Activated CD4-positive, alpha-beta memory T cell treated with anti-CD3 and anti-CD28 coated beads, Interleukin-2, amount 10 ng/mL, durations not matched to agents 7 days and 5 days (primary cell): ENCODE results near the gene APP. TPM values are rescaled to one million over a fixed set of nuclear protein-coding genes. Genes with fewer than 3 reads are reported as not detected.

Experiments
- CTCF ChIA-PET: fragments of 350-600 bp; sonication (Branson Sonifier 250); formaldehyde crosslinking; loops from one replicate; lab custom pipeline; 2021; ENCODE audit warnings: antibody characterized with exemption, inconsistent platforms; lab: Charles Lee
- POLR2A ChIA-PET: fragments of 350-600 bp; sonication (Branson Sonifier 250); formaldehyde crosslinking; loops from one replicate; lab custom pipeline; 2021; ENCODE audit warnings: antibody characterized with exemption; lab: Charles Lee
- DNase-seq: peaks from one replicate; pipeline ENCODE4 v3.0.0-alpha.2; 2020
- H3K27ac Mint-ChIP-seq: one replicate; pipeline ENCODE4 v1.8.0; 2021; ENCODE audit warnings: mild to moderate bottlenecking, mixed read lengths
- H3K27me3 Mint-ChIP-seq: one replicate; pipeline ENCODE4 v1.8.0; 2021; ENCODE audit warnings: mixed read lengths
- H3K36me3 Mint-ChIP-seq: one replicate; pipeline ENCODE4 v1.8.0; 2021; ENCODE audit warnings: low read depth, mixed read lengths
- H3K4me1 Mint-ChIP-seq: one replicate; pipeline ENCODE4 v1.8.0; 2021; ENCODE audit warnings: mixed read lengths
- H3K4me3 Mint-ChIP-seq: one replicate; pipeline ENCODE4 v1.8.0; 2021; ENCODE audit warnings: mild to moderate bottlenecking, mixed read lengths
- H3K9me3 Mint-ChIP-seq: one replicate; pipeline ENCODE4 v1.8.0; 2021; ENCODE audit warnings: mixed read lengths
- total RNA-seq, 2 experiments: library from RNA; stranded (reverse); gene quantifications; one replicate each; pipeline ENCODE4 v1.2.3, GENCODE V29; 2021

APP gene
- total RNA-seq, 2 experiments from 2014 or later, result 25.5 to 29.9 TPM

DNA sequence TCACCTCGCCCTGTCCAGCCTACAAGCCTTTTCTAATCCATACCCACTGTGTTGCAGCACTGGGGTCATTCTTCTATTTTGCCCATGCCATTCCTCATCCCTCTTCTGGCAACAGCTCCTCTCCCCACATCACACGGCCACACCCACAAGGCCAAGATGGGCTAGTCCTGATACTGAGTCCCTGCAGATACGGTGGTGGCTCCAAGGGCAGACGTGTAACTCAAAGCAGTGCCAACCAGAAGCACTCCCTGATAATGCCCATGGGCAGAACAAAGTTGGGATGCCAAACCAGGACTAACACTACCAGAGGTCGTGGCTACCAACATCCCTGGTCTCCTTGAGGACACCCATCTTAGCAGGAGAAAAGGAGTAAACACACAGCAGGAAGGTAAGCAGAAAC lies 64.8 kb downstream of the APP start:
- H3K27me3 Mint-ChIP-seq, result no peaks in the 10 kb centered on the region
- H3K9me3 Mint-ChIP-seq, result peaks cover 1% of the 10 kb centered on the region
- no peaks in the 10 kb centered on the region for H3K4me1 Mint-ChIP-seq
- H3K36me3 Mint-ChIP-seq, result no peaks in the 10 kb centered on the region
- H3K27ac Mint-ChIP-seq, result no peak overlapping the region
- ChIA-PET CTCF (no interaction called here), POLR2A (no interaction called here)
- H3K4me3 Mint-ChIP-seq, result no peak overlapping the region
- DNase-seq, result no peak

- Mint-ChIP-seq H3K27me3 (no peaks in the 10 kb centered on the region), H3K4me1 (no peaks in the 10 kb centered on the region), H3K27ac (no peak overlapping the region), H3K36me3 (no peaks in the 10 kb centered on the region), H3K9me3 (peaks cover 1% of the 10 kb centered on the region), H3K4me3 (no peak overlapping the region)
- no peak for DNase-seq
- POLR2A ChIA-PET, result no interaction called here
- CTCF ChIA-PET, result interaction anchor here (0.7 kb wide), 1 partner anchor 125 kb away, joined by 3 read pairs; no protein-coding TSS in a partner anchor
These were observed 70.0 kb downstream of the APP start for GRCh38 chr21:26100573-26100972.

GRCh38 chr21:26099610-26100219 lies 70.9 kb downstream of the APP start:
- ChIA-PET POLR2A (no interaction called here), CTCF (no interaction called here)
- DNase-seq, result no peak
- Mint-ChIP-seq H3K9me3 (peaks cover 1% of the 10 kb centered on the region), H3K27me3 (no peaks in the 10 kb centered on the region), H3K36me3 (no peaks in the 10 kb centered on the region), H3K27ac (no peak overlapping the region), H3K4me3 (no peak overlapping the region), H3K4me1 (no peaks in the 10 kb centered on the region)

DNA sequence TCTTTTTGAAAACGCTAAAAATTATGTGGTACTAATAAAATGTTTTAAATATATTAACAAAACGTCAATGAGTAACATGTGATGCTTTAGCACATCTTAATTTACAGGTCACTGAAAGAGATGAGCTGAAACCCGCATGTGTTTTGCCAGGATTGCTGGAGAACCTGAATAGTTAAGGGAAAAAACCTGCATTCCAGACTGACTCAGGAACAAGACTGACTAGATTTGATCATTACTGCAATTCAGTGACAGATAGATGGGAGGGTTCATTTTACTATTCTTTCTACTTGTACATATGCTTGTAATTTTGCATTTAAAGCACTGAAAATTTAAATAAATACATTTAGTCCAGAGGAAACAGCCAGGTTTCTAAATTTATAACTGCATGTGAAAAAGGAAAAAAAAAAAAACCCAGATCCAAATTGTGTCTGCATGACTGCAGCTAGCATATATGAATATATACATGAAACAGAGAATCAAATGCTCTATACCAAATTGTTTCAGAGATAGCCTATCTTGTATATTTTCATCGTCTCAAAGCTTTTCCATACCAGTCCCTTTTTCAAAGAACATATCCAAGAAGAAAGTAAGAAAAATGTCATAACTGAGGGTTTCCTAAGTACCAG lies 71.7 kb downstream of the APP start:
- ChIA-PET CTCF (no interaction called here), POLR2A (no interaction called here)
- no peak for DNase-seq
- Mint-ChIP-seq H3K9me3 (peaks cover 1% of the 10 kb centered on the region), H3K4me3 (no peak overlapping the region), H3K27ac (no peak overlapping the region), H3K36me3 (no peaks in the 10 kb centered on the region), H3K27me3 (no peaks in the 10 kb centered on the region), H3K4me1 (no peaks in the 10 kb centered on the region)

DNA sequence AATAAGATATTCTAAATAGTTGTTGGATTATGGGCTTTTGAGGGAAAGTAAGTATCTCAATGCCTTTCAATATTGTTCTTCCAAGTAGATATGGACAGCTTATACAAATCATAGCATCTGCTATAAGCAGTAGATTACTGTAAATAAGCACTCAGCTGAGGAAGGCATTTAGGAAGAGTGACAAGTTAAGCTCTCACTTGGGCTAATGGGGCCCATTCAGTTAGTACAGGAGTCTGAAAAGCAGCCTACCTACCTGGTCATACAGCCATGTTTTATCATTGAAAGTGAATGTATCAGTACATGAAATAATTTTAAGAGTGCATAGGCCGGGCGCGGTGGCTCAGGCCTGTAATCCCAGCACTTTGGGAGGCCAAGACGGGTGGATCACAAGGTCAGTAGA lies 73.1 kb downstream of the APP start:
- H3K27me3 Mint-ChIP-seq, result no peaks in the 10 kb centered on the region
- no peaks in the 10 kb centered on the region for H3K4me1 Mint-ChIP-seq
- no peak overlapping the region for H3K27ac Mint-ChIP-seq
- ChIA-PET CTCF (no interaction called here), POLR2A (no interaction called here)
- DNase-seq, result no peak
- no peaks in the 10 kb centered on the region for H3K36me3 Mint-ChIP-seq
- no peaks in the 10 kb centered on the region for H3K9me3 Mint-ChIP-seq
- no peak overlapping the region for H3K4me3 Mint-ChIP-seq

- ChIA-PET CTCF (no interaction called here), POLR2A (no interaction called here)
- Mint-ChIP-seq H3K27ac (no peak overlapping the region), H3K27me3 (no peaks in the 10 kb centered on the region), H3K36me3 (no peaks in the 10 kb centered on the region), H3K4me3 (no peak overlapping the region), H3K4me1 (no peaks in the 10 kb centered on the region), H3K9me3 (no peaks in the 10 kb centered on the region)
- no peak for DNase-seq
These were observed 73.8 kb downstream of the APP start for GRCh38 chr21:26096494-26097371.

- Mint-ChIP-seq H3K4me3 (no peak overlapping the region), H3K36me3 (no peaks in the 10 kb centered on the region), H3K27ac (no peak overlapping the region), H3K27me3 (no peaks in the 10 kb centered on the region), H3K9me3 (no peaks in the 10 kb centered on the region), H3K4me1 (no peaks in the 10 kb centered on the region)
- CTCF ChIA-PET, result no interaction called here
- no peak for DNase-seq
- POLR2A ChIA-PET, result no interaction called here
These were observed 75.4 kb downstream of the APP start for GRCh38 chr21:26095131-26095530.

DNA sequence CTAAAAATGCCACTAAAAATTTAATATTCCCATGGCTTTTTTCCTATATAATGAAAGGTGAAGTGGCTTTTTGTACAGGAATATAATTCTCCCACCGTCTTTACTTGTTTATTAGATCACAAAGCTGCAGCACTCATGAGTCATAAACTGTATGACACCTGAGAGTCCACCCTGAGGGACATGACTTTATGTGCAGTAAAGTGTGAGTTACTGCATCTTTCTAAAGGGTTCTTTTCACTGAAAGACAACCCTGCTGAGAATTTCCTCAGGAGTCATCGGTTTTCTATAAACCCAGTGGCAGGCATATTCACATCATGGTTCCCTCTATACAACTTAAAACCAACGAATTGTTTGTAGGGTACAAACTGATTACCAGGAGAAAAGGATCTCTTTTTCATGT lies 77.4 kb downstream of the APP start:
- Mint-ChIP-seq H3K9me3 (no peaks in the 10 kb centered on the region), H3K27me3 (no peaks in the 10 kb centered on the region), H3K4me1 (no peaks in the 10 kb centered on the region), H3K4me3 (no peak overlapping the region), H3K36me3 (no peaks in the 10 kb centered on the region), H3K27ac (no peak overlapping the region)
- CTCF ChIA-PET, result no interaction called here
- POLR2A ChIA-PET, result no interaction called here
- no peak for DNase-seq

GRCh38 chr21:26091480-26092018 lies 79.0 kb downstream of the APP start:
- Mint-ChIP-seq H3K27ac (no peak overlapping the region), H3K4me1 (no peaks in the 10 kb centered on the region), H3K27me3 (no peaks in the 10 kb centered on the region), H3K9me3 (no peaks in the 10 kb centered on the region), H3K4me3 (no peak overlapping the region), H3K36me3 (no peaks in the 10 kb centered on the region)
- CTCF ChIA-PET, result no interaction called here
- POLR2A ChIA-PET, result no interaction called here
- no peak for DNase-seq

DNA sequence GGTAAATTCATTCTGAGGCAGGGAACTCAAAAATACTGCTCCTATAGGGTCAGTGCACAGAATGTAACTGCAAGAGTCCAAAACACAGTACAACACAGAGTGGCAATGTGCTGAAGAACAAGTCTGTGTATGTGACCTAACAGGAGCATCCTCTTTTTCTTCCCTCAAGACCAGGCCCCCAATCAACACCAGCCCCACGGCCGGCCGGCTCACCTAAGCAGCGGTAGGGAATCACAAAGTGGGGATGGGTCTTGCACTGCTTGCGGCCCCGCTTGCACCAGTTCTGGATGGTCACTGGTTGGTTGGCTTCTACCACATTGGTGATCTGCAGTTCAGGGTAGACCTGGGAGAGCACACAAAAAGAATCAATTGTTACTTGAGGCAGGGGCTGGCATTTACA lies 80.8 kb downstream of the APP start:
- Mint-ChIP-seq H3K27ac (no peak overlapping the region), H3K4me3 (no peak overlapping the region), H3K9me3 (no peaks in the 10 kb centered on the region), H3K27me3 (no peaks in the 10 kb centered on the region), H3K4me1 (no peaks in the 10 kb centered on the region), H3K36me3 (no peaks in the 10 kb centered on the region)
- DNase-seq, result no peak
- CTCF ChIA-PET, result no interaction called here
- POLR2A ChIA-PET, result no interaction called here

DNA sequence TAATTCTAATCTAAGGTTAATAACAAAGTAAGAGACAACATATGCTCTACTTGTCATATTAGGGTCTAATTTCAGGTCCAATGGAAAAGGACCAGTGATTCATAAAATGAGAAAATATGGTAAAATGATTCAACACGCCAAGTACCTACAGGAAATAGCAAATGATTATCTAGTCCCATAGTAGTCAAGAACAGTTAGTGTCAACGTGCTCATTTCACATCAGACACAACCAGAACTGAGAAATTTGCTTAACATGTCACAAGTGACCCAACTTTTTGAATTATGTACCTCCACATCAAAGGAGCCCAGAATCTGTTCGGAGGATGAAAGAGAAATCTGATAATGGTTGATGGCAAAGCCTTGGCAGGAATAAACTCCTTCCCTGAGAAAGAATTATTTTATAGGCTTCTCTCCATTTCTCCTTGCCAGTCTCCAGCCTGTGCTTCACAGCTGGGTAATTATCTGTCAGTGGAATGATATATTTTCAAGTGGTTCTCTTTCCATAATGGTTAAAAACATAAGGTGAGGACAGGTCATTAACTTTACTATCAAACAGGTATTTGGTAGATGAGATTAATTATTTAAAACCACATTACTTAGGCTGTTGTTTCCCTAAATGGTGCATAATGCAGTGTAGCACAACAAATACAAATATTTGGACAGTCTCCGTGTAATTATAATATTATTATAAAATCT lies 83.2 kb downstream of the APP start:
- POLR2A ChIA-PET, result no interaction called here
- H3K9me3 Mint-ChIP-seq, result no peaks in the 10 kb centered on the region
- no peaks in the 10 kb centered on the region for H3K27me3 Mint-ChIP-seq
- no peak overlapping the region for H3K4me3 Mint-ChIP-seq
- no peaks in the 10 kb centered on the region for H3K36me3 Mint-ChIP-seq
- H3K4me1 Mint-ChIP-seq, result peaks cover 8% of the 10 kb centered on the region
- DNase-seq, result no peak
- CTCF ChIA-PET, result no interaction called here
- no peak overlapping the region for H3K27ac Mint-ChIP-seq

- Mint-ChIP-seq H3K4me1 (peaks cover 8% of the 10 kb centered on the region), H3K27ac (no peak overlapping the region), H3K27me3 (no peaks in the 10 kb centered on the region), H3K9me3 (no peaks in the 10 kb centered on the region), H3K4me3 (no peak overlapping the region), H3K36me3 (no peaks in the 10 kb centered on the region)
- ChIA-PET POLR2A (no interaction called here), CTCF (no interaction called here)
- no peak for DNase-seq
These were observed 84.7 kb downstream of the APP start for GRCh38 chr21:26085882-26086281.

GRCh38 chr21:26085127-26085526 lies 85.4 kb downstream of the APP start:
- POLR2A ChIA-PET, result no interaction called here
- no peak for DNase-seq
- Mint-ChIP-seq H3K27ac (no peak overlapping the region), H3K36me3 (no peaks in the 10 kb centered on the region), H3K4me3 (no peak overlapping the region), H3K4me1 (peaks cover 8% of the 10 kb centered on the region), H3K27me3 (no peaks in the 10 kb centered on the region), H3K9me3 (no peaks in the 10 kb centered on the region)
- CTCF ChIA-PET, result no interaction called here
